Measurements from ENCODE around the gene PTPRN2. TPM values are rescaled to one million over a fixed set of nuclear protein-coding genes. Genes with fewer than 3 reads are reported as not detected.

Gene PTPRN2
- total and polyA plus RNA-seq, 2 donors (not counting 1 experiment from before 2014, with no cell fraction given): 0.54 to 1.2 TPM

DNA sequence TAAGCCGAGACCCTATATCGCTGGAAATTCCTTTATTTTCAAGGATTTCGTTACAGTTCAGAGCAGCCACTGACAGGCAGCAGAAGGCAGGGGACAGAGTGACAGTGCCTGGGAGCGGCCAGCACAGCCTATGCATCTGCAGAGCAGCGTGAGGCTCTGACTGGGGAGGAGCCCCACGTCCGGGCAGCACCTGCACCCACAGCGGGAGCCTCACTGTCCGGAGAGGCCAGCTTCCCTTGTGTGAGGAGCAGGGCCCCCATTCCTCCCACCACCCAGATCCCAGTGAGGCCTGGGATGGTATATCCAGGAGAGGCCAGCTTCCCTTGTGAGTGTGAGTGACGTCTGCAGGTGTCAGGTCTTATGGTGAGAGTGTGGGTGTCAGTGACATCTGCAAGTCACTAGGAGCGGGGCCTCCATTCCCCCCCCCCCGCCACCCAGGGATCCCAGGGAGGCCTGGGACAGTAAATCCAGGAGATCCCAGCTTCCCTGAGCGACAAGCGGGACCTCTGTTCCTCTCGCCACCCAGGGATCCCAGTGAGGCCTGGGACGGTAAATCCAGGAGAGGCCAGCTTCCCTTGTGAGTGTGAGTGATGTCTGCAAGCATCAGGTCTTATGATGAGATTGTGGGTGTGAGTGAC lies 259.1 kb downstream of the PTPRN2 start:
- no peak overlapping the region for H2AFZ ChIP-seq (ENCODE audit: low read length)
- H3K36me3 ChIP-seq (ENCODE audit: control insufficient read depth, insufficient read depth, low read length): no peaks in the 10 kb centered on the region
- H3K9me3 ChIP-seq (ENCODE audit: control insufficient read depth, insufficient read depth, low read depth, low read length): peaks cover 11% of the 10 kb centered on the region
- H3K4me1 ChIP-seq (ENCODE audit: control insufficient read depth, extremely low read depth, insufficient read depth, low read length): no peaks in the 10 kb centered on the region
- no peak overlapping the region for H3K27ac ChIP-seq (ENCODE audit: insufficient read depth, low read length)
- no peaks in the 10 kb centered on the region for H3K79me2 ChIP-seq (ENCODE audit: control insufficient read depth, insufficient read depth, low read length)
- no peak for DNase-seq (ENCODE audit: low read depth in 2 of 2)
- no peak overlapping the region for H3K9ac ChIP-seq (ENCODE audit: insufficient read depth, low read length)
- TF ChIP-seq CTCF (conservative IDR thresholded peaks at IDR 0.05 in 1 of 2, IDR thresholded peaks at IDR 0.05 in 1 of 2; ENCODE audit: low read depth in 1 of 2, low read length in 2 of 2): no peak
- no peak for TF ChIP-seq EZH2 (IDR thresholded peaks at IDR 0.05; ENCODE audit: low read length, missing control alignments)
- H3K27me3 ChIP-seq (ENCODE audit: control insufficient read depth, insufficient read depth, low read length): no peaks in the 10 kb centered on the region
- H3K4me2 ChIP-seq (ENCODE audit: extremely low read depth, insufficient read depth, low read length): no peak overlapping the region
- no peaks in the 10 kb centered on the region for H4K20me1 ChIP-seq (ENCODE audit: control insufficient read depth, extremely low read depth, insufficient read depth, low read length)
- H3K4me3 ChIP-seq (replicated peaks in 1 of 4; ENCODE audit: control extremely low read depth in 1 of 4, insufficient read depth in 1 of 4, low read depth in 3 of 4, low read length in 4 of 4): no peak overlapping the region

GRCh38 chr7:158327571-158328180 lies 259.9 kb downstream of the PTPRN2 start:
- Histone ChIP-seq H3K27ac (ENCODE audit: insufficient read depth, low read length) (no peak overlapping the region), H3K79me2 (ENCODE audit: control insufficient read depth, insufficient read depth, low read length) (no peaks in the 10 kb centered on the region), H3K9me3 (ENCODE audit: control insufficient read depth, insufficient read depth, low read depth, low read length) (peaks cover 11% of the 10 kb centered on the region), H3K4me2 (ENCODE audit: extremely low read depth, insufficient read depth, low read length) (no peak overlapping the region), H3K27me3 (ENCODE audit: control insufficient read depth, insufficient read depth, low read length) (no peaks in the 10 kb centered on the region), H4K20me1 (ENCODE audit: control insufficient read depth, extremely low read depth, insufficient read depth, low read length) (no peaks in the 10 kb centered on the region), H3K9ac (ENCODE audit: insufficient read depth, low read length) (no peak overlapping the region), H3K4me3 (replicated peaks in 1 of 4; ENCODE audit: control extremely low read depth in 1 of 4, insufficient read depth in 1 of 4, low read depth in 3 of 4, low read length in 4 of 4) (no peak overlapping the region), H2AFZ (ENCODE audit: low read length) (no peak overlapping the region), H3K4me1 (ENCODE audit: control insufficient read depth, extremely low read depth, insufficient read depth, low read length) (no peaks in the 10 kb centered on the region), H3K36me3 (ENCODE audit: control insufficient read depth, insufficient read depth, low read length) (no peaks in the 10 kb centered on the region)
- TF ChIP-seq CTCF (conservative IDR thresholded peaks at IDR 0.05 in 1 of 2, IDR thresholded peaks at IDR 0.05 in 1 of 2; ENCODE audit: low read depth in 1 of 2, low read length in 2 of 2) (no peak), EZH2 (IDR thresholded peaks at IDR 0.05; ENCODE audit: low read length, missing control alignments) (no peak)
- DNase-seq (ENCODE audit: low read depth in 2 of 2): no peak

GRCh38 chr7:158327012-158327411 lies 260.6 kb downstream of the PTPRN2 start:
- Histone ChIP-seq H3K4me3 (replicated peaks in 1 of 4; ENCODE audit: control extremely low read depth in 1 of 4, insufficient read depth in 1 of 4, low read depth in 3 of 4, low read length in 4 of 4) (no peak overlapping the region), H3K27ac (ENCODE audit: insufficient read depth, low read length) (no peak overlapping the region), H3K9ac (ENCODE audit: insufficient read depth, low read length) (no peak overlapping the region), H3K9me3 (ENCODE audit: control insufficient read depth, insufficient read depth, low read depth, low read length) (peaks cover 10% of the 10 kb centered on the region), H3K36me3 (ENCODE audit: control insufficient read depth, insufficient read depth, low read length) (no peaks in the 10 kb centered on the region), H2AFZ (ENCODE audit: low read length) (no peak overlapping the region), H3K27me3 (ENCODE audit: control insufficient read depth, insufficient read depth, low read length) (no peaks in the 10 kb centered on the region), H3K79me2 (ENCODE audit: control insufficient read depth, insufficient read depth, low read length) (no peaks in the 10 kb centered on the region), H3K4me2 (ENCODE audit: extremely low read depth, insufficient read depth, low read length) (no peak overlapping the region), H4K20me1 (ENCODE audit: control insufficient read depth, extremely low read depth, insufficient read depth, low read length) (no peaks in the 10 kb centered on the region), H3K4me1 (ENCODE audit: control insufficient read depth, extremely low read depth, insufficient read depth, low read length) (no peaks in the 10 kb centered on the region)
- no peak for DNase-seq (ENCODE audit: low read depth in 2 of 2)
- TF ChIP-seq CTCF (conservative IDR thresholded peaks at IDR 0.05 in 1 of 2, IDR thresholded peaks at IDR 0.05 in 1 of 2; ENCODE audit: low read depth in 1 of 2, low read length in 2 of 2) (no peak), EZH2 (IDR thresholded peaks at IDR 0.05; ENCODE audit: low read length, missing control alignments) (no peak)

Measured in fibroblast of lung (primary cell).